ENCODE measurements around the gene CABS1.

DNA sequence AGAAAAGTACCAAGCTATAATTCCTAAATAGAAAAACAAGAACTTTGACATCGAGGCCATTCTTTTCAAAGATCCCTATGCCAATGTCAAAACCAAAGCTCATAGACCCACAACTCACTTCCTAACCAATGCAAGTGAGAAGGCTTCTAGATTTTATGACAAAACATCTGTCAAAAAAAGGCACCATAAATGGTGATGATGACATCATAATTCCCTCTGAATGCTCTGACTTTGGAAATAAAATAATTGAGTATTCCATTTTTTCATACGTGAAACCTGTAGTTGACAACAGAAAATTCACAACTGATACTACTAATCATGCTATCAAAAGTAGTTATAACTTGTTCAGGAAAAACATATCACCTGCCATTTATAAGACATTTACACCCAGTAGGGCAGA lies 8.7 kb upstream of the CABS1 start:
- TF ChIP-seq RAD21 (IDR thresholded peaks at IDR 0.05; ENCODE audit: low read depth) = no peak
- no peak for TF ChIP-seq ZBTB7A (IDR thresholded peaks at IDR 0.05; ENCODE audit: low read depth)
- TF ChIP-seq TAF1 (IDR thresholded peaks at IDR 0.05; ENCODE audit: low read depth) = no peak
- TF ChIP-seq, protein P1, sequence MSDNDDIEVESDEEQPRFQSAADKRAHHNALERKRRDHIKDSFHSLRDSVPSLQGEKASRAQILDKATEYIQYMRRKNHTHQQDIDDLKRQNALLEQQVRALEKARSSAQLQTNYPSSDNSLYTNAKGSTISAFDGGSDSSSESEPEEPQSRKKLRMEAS (IDR thresholded peaks at IDR 0.05) = no peak
- no peak for TF ChIP-seq USF1 (IDR thresholded peaks at IDR 0.05)
- no peak for TF ChIP-seq EP300 (IDR thresholded peaks at IDR 0.05; ENCODE audit: borderline replicate concordance)
- TF ChIP-seq FOXM1 (IDR thresholded peaks at IDR 0.05; ENCODE audit: borderline replicate concordance, low read depth) = no peak
- no peak for TF ChIP-seq EGR1 (IDR thresholded peaks at IDR 0.05)
- TF ChIP-seq NFIC (IDR thresholded peaks at IDR 0.05) = no peak
